RWPE2 (cell line): Measurements from ENCODE around the gene C1orf198.

ENCODE experiments used
- ATAC-seq: fragments of 200-7000 bp; cut with Tn5 transposase; 3 replicates; pipeline ENCODE4 v1.9.1; 2021; ENCODE audit warnings: low read depth
- DNase-seq: peaks from one replicate; pipeline ENCODE4 v3.0.0-alpha.2; 2020; ENCODE audit warnings: low spot score
- H3K27ac ChIP-seq: fragments of 450-650 bp; 2 replicates; pipeline ENCODE4 v1.5.1; 2017; ENCODE audit warnings: mild to moderate bottlenecking; ENCODE audit not compliant: poor library complexity, severe bottlenecking
- H3K27me3 ChIP-seq: fragments of 250-450 bp; sonication (Bioruptor Pico); 2 replicates; pipeline ENCODE4 v1.5.1; 2021; ENCODE audit warnings: mild to moderate bottlenecking, moderate library complexity; ENCODE audit not compliant: insufficient read depth, poor library complexity, severe bottlenecking
- H3K36me3 ChIP-seq: fragments of 250-450 bp; sonication (Bioruptor Pico); 2 replicates; pipeline ENCODE4 v1.5.1; 2020; ENCODE audit warnings: low read depth, mild to moderate bottlenecking, moderate library complexity
- H3K4me1 ChIP-seq: fragments of 250-450 bp; sonication (Bioruptor Pico); 2 replicates; pipeline ENCODE4 v1.5.1; 2021; ENCODE audit warnings: mild to moderate bottlenecking, moderate library complexity; ENCODE audit not compliant: insufficient read depth, poor library complexity, severe bottlenecking
- H3K4me3 ChIP-seq: fragments of 250-450 bp; sonication (Bioruptor Pico); 2 replicates; pipeline ENCODE4 v1.5.1; 2021; ENCODE audit warnings: mild to moderate bottlenecking, moderate library complexity; ENCODE audit not compliant: severe bottlenecking
- H3K9me3 ChIP-seq: fragments of 250-450 bp; sonication (Bioruptor Pico); 2 replicates; pipeline ENCODE4 v1.5.1; 2021; ENCODE audit warnings: mild to moderate bottlenecking, moderate library complexity; ENCODE audit not compliant: severe bottlenecking
- CTCF ChIP-seq: fragments of 450-650 bp; IDR thresholded peaks from one replicate; pipeline ENCODE4 v1.5.1; 2017; ENCODE audit warnings: mild to moderate bottlenecking, moderate library complexity; ENCODE audit not compliant: poor library complexity, severe bottlenecking

Gene C1orf198

GRCh38 chr1:230808281-230808872, 59.9 kb downstream of the C1orf198 start:
- Histone ChIP-seq H3K4me3 (no peak overlapping the region), H3K27ac (no peak overlapping the region), H3K9me3 (no peaks in the 10 kb centered on the region), H3K4me1 (no peaks in the 10 kb centered on the region), H3K27me3 (no peaks in the 10 kb centered on the region), H3K36me3 (no peaks in the 10 kb centered on the region)
- DNase-seq (no peak), ATAC-seq (no peak)
- no peak for TF ChIP-seq CTCF

GRCh38 chr1:230807561-230808280, 60.6 kb downstream of the C1orf198 start:
- no peak for DNase-seq
- H3K4me1 ChIP-seq = no peaks in the 10 kb centered on the region
- ATAC-seq = no peak
- no peaks in the 10 kb centered on the region for H3K27me3 ChIP-seq
- no peak overlapping the region for H3K27ac ChIP-seq
- no peaks in the 10 kb centered on the region for H3K36me3 ChIP-seq
- no peak overlapping the region for H3K4me3 ChIP-seq
- no peak for TF ChIP-seq CTCF
- H3K9me3 ChIP-seq = no peaks in the 10 kb centered on the region

GRCh38 chr1:230807029-230807428, 61.3 kb downstream of the C1orf198 start:
- no peaks in the 10 kb centered on the region for H3K9me3 ChIP-seq
- no peaks in the 10 kb centered on the region for H3K4me1 ChIP-seq
- no peak for ATAC-seq
- no peak for TF ChIP-seq CTCF
- H3K27ac ChIP-seq = no peak overlapping the region
- H3K4me3 ChIP-seq = no peak overlapping the region
- no peaks in the 10 kb centered on the region for H3K27me3 ChIP-seq
- DNase-seq = no peak
- H3K36me3 ChIP-seq = no peaks in the 10 kb centered on the region

GRCh38 chr1:230806552-230806951, 61.8 kb downstream of the C1orf198 start:
- Histone ChIP-seq H3K4me1 (no peaks in the 10 kb centered on the region), H3K36me3 (no peaks in the 10 kb centered on the region), H3K4me3 (no peak overlapping the region), H3K9me3 (no peaks in the 10 kb centered on the region), H3K27ac (no peak overlapping the region), H3K27me3 (no peaks in the 10 kb centered on the region)
- ATAC-seq = no peak
- TF ChIP-seq CTCF = no peak
- DNase-seq = no peak

GRCh38 chr1:230804396-230804795, 63.9 kb downstream of the C1orf198 start:
- no peak overlapping the region for H3K4me3 ChIP-seq
- no peak overlapping the region for H3K27ac ChIP-seq
- no peak for TF ChIP-seq CTCF
- DNase-seq (no peak), ATAC-seq (no peak)
- no peaks in the 10 kb centered on the region for H3K36me3 ChIP-seq
- H3K9me3 ChIP-seq = no peaks in the 10 kb centered on the region
- no peaks in the 10 kb centered on the region for H3K4me1 ChIP-seq
- no peaks in the 10 kb centered on the region for H3K27me3 ChIP-seq
